HEK293T (cell line): Measurements from ENCODE around the gene RASA2.

Source experiments
- ARNT ChIP-seq: fragments of 450-650 bp; IDR thresholded peaks from 2 replicates; pipeline ENCODE4 v1.6.1; 2017; ENCODE audit warnings: mild to moderate bottlenecking
- BHLHE40 ChIP-seq: fragments of 450-650 bp; IDR thresholded peaks from 2 replicates; pipeline ENCODE4 v1.6.1; 2016; ENCODE audit warnings: mild to moderate bottlenecking, moderate library complexity, borderline replicate concordance
- CTBP1 ChIP-seq: fragments of 450-650 bp; IDR thresholded peaks from 2 replicates; pipeline ENCODE4 v1.6.1; 2016; ENCODE audit warnings: borderline replicate concordance
- ELF4 ChIP-seq: fragments of 450-650 bp; IDR thresholded peaks from 2 replicates; pipeline ENCODE4 v1.6.1; 2017; ENCODE audit warnings: antibody characterized with exemption
- FOXA1 ChIP-seq: fragments of 450-650 bp; IDR thresholded peaks from 2 replicates; pipeline ENCODE4 v1.6.1; 2016; ENCODE audit warnings: mild to moderate bottlenecking
- FOXK2 ChIP-seq: fragments of 450-650 bp; IDR thresholded peaks from 2 replicates; pipeline ENCODE4 v1.6.1; 2016; ENCODE audit warnings: mild to moderate bottlenecking
- FOXM1 ChIP-seq: fragments of 450-650 bp; IDR thresholded peaks from 2 replicates; pipeline ENCODE4 v1.6.1; 2017; ENCODE audit warnings: mild to moderate bottlenecking, borderline replicate concordance
- HDGF ChIP-seq: fragments of 450-650 bp; IDR thresholded peaks from 2 replicates; pipeline ENCODE4 v1.6.1; 2017; ENCODE audit warnings: antibody characterized with exemption, borderline replicate concordance
- L3MBTL2 ChIP-seq: fragments of 450-650 bp; conservative IDR thresholded peaks from 2 replicates; pipeline ENCODE4 v1.6.1; 2016; ENCODE audit warnings: mild to moderate bottlenecking
- PKNOX1 ChIP-seq: fragments of 450-650 bp; IDR thresholded peaks from 2 replicates; pipeline ENCODE4 v1.6.1; 2016
- SP1 ChIP-seq: fragments of 450-650 bp; IDR thresholded peaks from 2 replicates; pipeline ENCODE4 v1.6.1; 2017
- SUZ12 ChIP-seq: fragments of 450-650 bp; IDR thresholded peaks from 2 replicates; pipeline ENCODE4 v1.6.1; 2016; ENCODE audit warnings: mild to moderate bottlenecking
- TARDBP ChIP-seq: fragments of 450-650 bp; IDR thresholded peaks from 2 replicates; pipeline ENCODE4 v1.6.1; 2016
- ZNF384 ChIP-seq: fragments of 450-650 bp; IDR thresholded peaks from 2 replicates; pipeline ENCODE4 v1.6.1; 2016

DNA sequence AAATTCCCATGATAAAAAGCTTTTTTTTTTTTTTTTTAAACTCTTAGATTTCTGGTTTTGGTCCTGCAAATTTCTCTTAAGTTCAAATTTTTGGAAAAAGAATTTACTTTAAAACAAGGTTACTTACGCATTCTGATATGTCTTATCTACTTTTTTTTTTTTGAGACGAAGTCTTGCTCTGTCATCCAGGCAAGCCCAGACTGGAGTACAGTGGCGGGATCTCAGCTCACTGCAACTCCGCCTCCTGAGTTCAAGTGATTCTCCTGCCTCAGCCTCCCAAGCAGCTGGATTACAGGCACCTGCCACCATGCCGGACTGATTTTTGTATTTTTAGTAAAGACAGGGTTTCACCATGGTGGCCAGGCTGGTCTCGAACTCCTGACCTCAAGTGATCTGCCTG is 83.2 kb downstream of the RASA2 start:
- no peak for TF ChIP-seq FOXK2
- no peak for TF ChIP-seq SP1
- no peak for TF ChIP-seq SUZ12
- TF ChIP-seq TARDBP, result no peak
- TF ChIP-seq FOXA1, result no peak
- no peak for TF ChIP-seq FOXM1
- no peak for TF ChIP-seq BHLHE40
- TF ChIP-seq ZNF384, result no peak
- no peak for TF ChIP-seq HDGF
- TF ChIP-seq PKNOX1, result no peak
- no peak for TF ChIP-seq ARNT
- TF ChIP-seq CTBP1, result no peak
- no peak for TF ChIP-seq ELF4
- TF ChIP-seq L3MBTL2, result no peak
